Ammon's horn (tissue), 1 donor: ENCODE results near the gene PXMP4.
A peak's percentile ranks its signal among the peaks of the same experiment; 100 is the strongest.
"Not testable (repeated sequence)": the region's sequence is repeated elsewhere in the genome, so short reads cannot be mapped to it uniquely, and the experiment has no call there.

Experiments used
- DNase-seq: peaks from one replicate; pipeline ENCODE4 v3.0.0-alpha.2; 2016; ENCODE audit warnings: low spot score

Gene PXMP4

DNA sequence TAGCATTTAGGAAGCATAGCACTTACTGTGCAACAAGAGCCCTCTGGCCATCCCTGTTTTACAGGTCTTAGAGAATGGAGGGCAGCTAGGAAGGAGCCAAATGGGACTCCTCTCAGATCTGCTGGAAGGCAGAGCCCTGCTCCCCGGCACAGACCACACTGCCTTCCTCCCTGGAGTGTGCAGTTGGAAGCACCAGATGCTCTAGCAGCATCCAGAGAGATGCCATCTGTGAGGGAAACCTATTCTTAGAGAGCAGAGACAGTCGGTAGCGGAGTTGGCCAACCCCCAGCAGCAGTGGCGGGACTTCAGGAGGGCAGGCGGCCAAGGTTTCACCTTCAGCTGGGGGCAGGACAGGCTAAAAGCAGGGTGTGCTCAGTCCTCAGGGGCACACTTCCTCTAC is 17.2 kb downstream of the PXMP4 start:
- DNase-seq: peak; percentile 63

DNA sequence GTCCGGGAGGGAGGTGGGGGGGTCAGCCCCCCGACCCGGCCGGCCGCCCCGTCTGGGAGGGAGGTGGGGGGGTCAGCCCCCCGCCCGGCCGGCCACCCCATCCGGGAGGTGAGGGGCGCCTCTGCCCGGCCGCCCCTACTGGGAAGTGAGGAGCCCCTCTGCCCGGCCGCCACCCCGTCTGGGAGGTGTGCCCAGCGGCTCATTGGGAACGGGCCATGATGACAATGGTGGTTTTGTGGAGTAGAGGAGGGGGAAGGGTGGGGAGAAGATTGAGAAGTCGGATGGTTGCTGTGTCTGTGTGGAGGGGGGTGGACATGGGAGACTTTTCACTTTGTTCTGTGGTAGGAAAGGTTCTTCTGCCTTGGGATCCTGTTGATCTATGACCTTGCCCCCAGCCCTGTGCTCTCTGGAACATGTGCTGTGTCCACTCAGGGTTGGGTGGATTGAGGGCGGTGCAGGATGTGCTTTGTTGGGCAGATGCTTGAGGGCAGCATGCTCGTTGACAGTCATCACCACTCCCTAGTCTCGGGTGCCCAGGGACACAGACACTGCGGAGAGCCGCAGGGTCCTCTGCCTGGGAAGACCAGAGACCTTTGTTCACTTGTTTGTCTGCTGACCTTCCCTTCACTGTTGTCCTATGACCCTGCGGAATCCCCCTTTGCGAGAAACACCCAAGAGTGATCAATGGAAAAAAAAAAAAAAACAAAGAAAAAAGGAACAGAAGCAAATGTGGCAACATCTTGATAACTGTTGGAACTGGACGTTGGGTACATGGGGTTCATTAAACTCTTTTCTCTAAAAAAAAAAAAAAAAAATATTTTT is 18.3 kb downstream of the PXMP4 start:
- DNase-seq: no peak

DNA sequence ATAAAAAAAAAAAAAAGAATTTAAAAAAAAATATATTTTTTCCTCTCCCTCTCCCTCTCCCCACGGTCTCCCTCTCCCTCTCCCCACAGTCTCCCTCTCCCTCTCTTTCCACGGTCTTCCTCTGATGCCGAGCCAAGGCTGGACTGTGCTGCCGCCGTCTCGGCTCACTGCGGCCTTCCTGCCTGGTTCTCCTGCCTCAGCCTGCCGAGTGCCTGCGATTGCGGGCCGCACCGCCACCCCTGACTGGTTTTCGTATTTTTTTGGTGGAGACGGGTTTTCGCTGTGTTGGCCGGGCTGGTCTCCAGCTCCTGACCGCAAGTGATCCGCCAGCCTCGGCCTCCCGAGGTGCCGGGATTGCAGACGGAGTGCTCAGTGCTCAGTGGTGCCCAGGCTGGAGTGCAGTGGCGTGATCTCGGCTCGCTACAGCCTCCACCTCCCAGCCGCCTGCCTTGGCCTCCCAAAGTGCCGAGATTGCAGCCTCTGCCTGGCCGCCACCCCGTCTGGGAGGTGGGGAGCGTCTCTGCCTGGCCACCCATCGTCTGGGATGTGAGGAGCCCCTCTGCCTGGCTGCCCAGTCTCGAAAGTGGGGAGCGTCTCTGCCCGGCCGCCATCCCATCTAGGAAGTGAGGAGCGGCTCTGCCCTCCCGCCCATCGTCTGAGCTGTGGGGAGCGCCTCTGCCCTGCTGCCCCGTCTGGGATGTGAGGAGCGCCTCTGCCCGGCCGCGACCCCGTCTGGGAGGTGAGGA is 19.2 kb downstream of the PXMP4 start:
- not testable (repeated sequence) for DNase-seq

DNA sequence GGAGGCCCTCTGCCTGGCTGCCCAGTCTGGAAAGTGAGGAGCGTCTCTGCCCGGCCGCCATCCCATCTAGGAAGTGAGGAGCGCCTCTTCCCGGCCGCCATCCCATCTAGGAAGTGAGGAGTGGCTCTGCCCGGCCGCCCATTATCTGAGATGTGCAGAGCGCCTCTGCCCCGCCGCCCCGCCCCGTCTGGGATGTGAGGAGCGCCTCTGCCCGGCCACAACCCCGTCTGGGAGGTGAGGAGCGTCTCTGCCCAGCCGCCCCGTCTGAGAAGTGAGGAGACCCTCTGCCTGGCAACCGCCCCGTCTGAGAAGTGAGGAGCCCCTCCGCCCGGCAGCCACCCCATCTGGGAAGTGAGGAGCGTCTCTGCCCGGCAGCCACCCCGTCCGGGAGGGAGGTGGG is 21.1 kb downstream of the PXMP4 start:
- not testable (repeated sequence) for DNase-seq

DNA sequence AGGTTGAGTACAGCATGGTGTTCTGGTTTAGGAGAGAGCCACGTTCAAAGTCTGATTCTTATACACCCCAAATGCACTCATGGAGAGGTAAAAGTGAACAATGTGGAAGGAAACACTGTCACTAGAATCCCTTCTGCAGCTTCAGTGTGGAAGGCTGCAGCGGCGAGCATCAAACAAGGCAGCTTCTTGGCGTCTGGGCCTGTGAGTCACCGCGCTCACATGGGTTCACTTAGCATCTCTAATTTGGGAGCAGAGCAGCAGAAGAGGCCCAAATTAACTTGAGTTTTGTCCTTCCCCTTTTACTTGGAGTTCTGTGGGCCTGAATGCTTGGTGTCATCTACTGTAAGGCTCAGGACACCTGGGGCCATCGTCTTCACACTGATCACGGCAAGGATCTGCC is 23.0 kb downstream of the PXMP4 start:
- DNase-seq: peak; percentile 87

DNA sequence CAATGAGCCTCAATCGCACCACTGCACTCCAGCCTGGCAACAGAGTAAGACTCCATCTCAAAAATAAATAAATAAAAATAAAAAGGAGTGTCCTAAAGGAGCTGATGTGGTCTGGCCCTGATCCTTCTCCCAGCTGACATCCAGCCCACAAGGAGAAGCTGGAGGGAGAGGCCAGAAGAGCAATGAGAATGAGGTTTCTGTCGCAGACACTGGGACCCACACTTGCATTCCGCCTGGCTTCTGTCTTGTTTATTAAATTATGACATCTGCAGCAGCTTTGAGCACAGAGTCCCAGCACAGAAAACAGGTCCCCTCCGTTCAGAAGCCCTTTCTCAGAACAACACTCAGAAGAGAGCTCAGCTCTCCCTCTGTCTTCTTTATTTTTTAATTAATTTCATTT is 23.7 kb downstream of the PXMP4 start:
- no peak for DNase-seq

DNA sequence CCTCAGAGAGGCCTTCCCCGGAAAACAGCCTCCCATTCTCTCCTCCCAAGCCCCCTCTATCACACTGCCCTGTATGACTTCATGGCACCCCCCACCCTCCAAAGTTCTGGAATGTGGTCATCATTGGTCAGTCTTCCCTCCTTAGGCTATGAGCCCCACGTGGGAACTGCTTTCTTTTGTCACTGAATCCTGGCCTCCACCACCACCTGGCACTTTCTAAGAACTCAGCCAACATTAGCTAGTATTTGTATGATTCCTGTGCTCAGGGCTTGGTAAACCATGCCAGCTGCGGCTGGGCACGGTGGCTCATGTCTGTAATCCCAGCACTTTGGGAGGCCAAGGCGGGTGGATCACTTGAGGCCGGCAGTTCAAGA is 25.5 kb downstream of the PXMP4 start:
- no peak for DNase-seq

DNA sequence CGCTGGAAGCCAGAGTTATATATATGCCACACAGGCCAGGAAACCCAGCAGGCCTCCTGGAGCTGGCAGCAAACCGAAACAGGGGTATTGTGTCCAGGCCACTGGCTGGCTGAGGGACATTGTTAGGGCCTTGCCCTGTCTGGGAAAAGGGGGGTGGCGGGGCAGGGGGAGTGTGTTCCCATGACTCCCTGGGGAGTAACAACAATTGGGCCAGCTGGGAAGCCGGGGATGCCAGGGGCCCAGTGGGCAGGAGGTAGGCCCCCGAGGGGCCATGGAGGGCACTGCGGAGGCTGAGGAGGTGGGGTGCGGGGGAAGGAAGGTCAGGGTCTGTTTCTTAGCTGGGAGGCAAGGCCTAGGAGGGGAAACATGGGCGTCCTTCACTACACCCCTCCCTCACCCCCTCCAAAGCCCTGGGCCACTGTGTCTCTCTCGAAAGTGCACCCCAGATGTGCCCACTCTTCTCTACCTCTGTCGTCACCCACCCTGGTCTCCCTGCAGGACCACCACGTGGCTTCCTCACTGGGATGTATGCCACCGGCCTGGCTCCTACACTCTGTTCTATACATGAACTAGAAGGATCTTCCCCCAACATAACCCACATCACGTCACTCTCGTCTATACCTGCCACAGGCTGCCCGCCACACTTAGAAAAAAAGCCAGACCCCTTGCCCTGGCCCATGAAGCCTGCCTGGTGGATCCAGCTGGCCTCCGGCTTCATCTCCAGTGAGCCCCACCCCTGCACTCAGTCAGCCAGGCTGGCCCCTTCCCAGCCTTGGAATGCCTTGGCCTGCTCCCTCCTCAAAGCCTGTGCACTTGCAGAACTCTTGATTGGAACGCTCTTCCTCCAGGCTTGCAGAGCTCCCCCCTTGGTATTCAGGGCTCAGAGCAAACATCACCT is 26.1 kb downstream of the PXMP4 start:
- DNase-seq: peak; percentile 89

DNA sequence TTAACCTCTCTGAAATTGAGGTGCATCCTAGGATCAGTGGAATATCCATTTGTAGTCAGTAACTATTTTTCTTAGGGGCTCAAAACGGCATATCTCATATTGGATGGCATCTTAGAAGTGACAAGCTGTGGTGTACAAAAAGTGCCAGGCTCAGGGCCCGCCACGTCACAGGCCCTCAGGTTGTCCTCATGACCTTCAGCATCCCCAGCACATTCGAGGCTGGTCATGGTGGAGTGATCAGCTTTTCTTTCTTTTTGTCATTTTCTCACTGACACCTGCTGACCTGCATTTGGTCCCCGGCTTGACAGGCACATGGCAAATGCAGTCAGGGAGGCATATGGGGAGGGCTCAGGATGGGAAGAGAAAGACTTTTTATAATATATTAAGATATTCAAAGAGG is 26.8 kb downstream of the PXMP4 start:
- DNase-seq: no peak

DNA sequence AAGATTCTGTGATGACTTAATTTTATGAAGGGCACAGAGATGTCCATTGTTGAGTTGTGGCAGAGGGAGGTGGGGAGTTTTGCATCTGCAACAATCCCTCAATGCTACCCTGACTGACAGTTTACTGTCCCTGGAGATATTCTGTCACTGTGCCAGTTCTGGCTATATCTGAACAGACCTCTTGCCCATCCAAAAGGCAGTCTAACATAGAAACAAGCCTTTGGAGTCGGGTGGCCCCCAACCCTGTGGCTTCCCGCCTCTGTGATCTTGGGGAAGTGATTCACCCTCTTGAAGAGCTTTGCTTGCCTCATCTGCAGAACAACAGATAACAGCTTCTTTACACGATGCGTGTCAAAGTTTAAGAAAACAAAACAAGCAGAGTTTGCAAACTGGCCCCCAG is 30.1 kb downstream of the PXMP4 start:
- DNase-seq: peak; percentile 79

DNA sequence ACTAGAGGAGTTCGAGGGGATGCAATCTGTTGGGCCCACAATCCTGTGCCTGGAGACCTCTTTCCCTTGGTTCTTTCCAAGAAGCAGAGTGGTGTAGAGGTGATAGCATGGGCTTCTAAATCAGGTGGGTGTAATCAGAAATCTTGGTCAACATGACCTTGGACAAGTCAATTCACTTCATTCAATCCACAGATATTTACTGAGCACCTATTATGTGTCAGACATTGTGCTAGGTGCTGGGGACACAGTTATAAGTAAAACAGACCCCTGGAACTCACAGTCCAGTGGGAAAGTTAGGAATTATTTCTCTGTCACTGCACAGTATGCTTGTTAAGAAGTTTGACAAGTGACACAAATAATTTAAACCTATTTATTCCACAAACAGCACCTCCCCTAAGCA is 30.6 kb downstream of the PXMP4 start:
- DNase-seq: no peak

DNA sequence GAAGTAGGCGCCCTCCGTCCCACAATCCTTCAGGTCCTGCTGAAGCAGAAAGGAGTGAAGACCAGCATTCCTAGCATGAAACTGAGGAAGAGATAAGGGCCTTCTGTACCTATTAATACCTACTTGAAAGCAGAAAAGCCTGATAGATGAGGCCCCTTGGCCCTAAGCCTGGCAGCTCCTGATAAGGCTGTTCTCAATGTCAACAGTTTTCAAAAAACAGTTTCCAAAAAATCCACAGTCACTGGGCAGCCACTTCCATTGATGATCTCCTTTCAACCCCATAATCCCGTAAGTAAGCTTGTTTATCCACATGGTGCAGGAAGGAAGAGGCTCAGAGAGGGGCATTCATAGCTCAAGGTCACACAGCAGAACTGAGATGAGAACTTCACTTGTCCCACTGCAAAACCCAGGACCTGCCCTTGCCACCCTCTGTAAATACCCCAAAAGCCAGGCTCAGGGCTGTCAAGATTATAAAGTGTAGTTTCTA is 31.1 kb downstream of the PXMP4 start:
- no peak for DNase-seq

DNA sequence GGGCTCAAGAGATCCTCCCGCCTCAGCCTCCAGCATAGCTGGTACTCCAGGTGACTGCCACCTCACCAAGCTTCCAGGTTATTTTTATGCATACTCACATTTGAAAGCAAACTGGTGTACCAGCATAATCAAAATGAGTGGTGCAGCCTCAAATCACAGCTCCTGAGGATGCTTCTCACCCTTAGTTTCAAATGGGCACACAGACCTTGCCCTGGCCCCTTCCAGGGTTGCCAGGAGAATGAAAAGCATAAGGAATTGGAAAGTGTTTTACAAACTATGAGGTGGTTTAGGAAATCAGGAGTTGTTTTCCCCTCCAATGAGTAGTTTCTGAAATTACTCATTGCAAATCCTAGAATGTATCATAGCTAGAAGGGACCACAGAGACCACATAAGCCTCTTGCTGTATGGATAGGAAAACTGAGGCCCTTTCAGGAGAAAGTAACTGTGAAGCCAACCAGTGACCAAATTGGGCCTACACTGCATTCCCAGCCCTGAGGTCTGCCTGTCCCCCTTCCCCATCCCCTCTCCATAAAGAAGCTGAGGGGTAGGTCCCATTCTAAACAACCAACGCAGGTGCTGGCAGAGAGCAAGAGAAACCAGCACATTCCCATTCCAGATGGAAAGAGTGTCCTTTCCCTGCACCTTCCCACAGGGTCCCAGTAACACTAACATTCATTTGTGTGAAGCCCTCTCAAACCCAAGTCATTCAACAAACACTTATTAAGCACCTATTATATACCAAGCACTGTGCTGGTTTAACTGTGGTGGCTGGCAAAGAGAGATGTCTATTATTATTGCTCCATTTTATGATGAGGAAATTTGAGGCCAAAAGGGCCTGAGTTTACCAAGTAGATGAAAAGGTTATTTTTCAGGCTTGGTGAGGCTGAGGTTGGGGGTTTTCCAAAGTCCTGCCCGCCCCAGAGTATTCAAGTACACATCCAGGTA is 31.8 kb downstream of the PXMP4 start:
- DNase-seq: no peak

DNA sequence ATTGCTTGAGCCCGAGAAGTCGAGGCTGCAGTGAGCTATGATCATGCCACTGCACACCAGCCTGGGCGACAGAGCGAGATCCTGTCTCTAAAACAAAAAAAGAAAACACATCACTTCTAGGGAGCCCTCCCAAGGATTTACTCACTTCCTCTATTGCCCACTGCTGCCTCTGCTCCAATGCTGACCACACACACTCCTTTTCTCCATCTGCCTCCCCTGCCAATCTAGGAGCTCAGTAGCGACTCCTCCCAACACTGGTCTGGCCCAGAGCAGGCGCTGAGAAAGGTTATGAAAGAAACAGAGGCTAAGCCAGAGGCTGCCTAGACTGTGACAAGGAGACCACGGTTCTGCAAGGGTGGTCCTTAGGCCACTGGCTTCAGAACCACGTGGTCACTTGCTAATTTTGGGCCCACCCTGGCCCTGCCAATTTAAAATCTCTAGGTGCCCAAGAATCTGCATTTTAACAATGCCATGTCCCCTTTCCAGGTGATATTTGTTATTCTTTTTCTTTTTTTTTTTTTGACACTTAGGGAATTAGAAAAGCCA is 32.7 kb downstream of the PXMP4 start:
- DNase-seq: no peak

DNA sequence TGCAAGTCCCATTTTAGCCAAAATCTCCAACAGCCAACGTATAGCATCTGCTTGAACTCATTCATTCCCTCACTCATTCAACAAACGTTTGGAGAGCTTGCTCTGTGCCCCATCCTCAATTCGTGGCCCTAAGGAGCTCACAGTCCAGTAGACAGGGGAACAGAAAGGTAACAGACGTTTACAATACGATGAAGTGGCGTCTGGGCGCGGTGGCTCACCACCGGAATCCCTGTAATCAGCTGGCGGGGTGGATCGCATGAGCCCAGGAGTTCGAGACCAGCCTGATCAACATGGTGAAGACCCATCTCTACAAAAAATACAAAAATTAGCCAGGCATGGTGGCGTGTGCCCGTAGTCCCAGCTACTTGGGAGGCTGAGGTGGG is 33.1 kb downstream of the PXMP4 start:
- DNase-seq: no peak

DNA sequence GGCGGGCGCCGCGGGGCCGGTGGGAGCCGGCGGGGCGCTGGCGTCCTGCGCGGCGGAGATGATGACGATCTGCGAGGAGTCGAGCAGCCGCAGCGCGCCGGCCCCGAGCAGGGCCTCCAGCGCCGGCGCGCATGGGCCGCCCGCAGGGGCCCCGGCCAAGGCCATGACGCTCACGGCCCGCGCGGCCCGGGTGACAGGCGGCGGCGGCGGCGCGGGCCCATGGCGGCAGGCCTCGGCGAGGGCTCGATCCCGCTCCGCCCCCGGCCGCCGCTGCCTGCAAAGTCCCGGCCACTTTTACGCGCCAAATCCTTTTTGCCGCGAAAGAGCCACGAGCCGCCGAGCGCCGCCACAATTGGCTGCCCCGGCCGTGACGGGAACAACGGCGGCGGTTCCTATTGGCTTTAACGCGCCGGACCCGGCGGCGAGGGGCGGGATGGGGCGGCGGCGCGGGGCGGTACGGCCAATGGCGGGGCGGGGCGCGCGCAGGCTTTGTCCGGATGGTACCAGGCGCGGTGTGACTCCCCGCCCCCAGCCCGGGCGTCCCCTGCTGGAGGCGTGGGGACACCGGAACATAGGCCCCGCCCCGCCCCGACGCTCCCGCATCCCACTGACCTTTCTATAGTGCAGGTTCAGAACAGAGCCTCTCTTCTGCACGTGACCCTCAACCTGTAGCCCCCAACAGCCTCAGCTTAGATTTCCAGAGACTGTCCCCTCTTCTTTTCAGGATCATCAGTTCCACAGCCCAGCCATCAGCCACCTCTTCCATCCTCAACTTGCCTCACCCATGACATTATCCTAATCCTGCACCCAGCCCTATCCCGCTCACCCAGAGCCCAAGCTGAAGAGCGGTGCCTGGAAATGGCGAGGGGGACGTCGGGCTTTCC is 33.8 kb downstream of the PXMP4 start, which contains the start of gene E2F1:
Gene E2F1, minus strand, starts transcription at position 286 of the 884 bp plus-strand sequence. Its CDS starts 121 bp downstream, at position 165.
- peak; percentile 96 for DNase-seq

DNA sequence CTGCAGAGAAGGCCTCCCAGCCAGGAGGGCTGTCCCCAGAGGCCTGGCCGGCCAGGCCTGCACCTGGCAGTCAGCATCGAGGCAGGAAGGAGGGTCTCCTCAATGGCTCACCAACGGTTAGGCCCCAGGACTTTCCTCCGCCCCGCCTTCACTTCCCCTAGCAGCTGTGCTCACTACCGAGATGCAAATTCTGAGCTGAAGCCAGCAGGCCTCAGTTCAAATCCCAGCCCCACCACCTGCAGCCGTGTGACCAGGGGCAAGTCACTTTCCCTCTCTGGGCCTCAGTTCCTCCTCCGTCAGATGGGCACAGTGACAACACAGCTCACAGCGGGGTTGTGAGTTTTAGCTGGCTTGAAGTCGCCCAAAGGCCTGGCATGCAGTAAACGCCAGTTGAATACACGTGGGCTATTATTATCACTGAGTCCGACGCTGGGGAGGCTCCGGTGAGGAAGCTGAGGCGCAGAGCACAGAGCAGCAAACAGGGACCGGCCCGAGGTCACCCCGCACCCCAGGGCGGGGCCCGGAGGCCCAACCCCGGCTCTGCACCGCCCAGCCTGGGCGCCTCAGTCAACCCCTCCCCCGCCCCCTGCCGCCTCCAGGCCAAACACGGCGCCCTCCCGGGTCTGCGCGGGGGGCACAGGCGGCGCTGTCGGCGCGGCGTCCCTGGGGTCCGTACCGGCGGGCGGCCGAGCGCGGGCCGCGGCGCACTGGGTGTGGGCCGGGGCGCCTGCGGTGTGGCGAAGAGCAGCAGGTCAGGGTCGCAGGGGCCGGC is 34.6 kb downstream of the PXMP4 start:
- peak; percentile 3 for DNase-seq

DNA sequence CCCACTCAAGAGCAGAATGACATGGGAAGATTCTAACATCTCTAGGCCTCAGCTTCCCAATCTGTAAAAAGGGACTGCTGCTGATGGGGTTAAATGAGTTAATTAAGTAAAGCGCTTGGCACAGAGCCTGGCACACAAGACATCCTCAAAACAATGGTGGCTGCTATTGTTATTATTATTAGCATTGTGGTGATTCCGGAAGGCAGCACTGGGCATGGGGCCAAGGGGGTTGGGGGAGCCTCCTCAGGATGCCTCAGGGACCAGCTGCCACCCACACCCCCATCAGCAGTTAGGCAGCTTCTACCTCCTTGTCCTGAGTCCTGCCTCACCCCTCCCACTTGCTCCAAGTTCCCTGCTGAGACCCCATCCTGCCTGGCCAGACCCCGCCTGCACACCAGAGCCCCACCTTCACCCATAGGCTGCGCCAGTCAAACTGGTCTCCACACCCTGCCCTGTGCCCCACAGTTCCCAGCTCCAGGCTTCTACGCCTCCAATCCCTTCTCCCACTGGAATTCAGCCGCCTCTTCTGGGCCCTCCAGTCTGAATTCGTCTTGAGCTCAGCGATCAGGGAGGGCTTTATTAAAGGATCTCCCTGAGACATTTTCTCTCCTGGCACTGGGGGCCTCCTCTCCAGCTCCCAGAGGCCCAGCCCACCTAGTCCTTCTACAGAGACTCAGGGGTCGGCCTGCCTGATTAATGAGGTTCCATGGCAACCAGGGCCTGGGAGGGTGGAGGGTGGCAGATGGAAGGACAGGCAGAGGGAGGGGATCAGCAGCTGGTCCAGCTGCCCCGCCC is 35.4 kb downstream of the PXMP4 start:
- DNase-seq: no peak
